HG02588 (cell line): ENCODE results near the gene GNPTG.

Experiments used
- ATAC-seq: cut with Tn5 transposase; IDR thresholded peaks from one replicate; pipeline ENCODE4 v1.9.1; 2021; ENCODE audit warnings: mild to moderate bottlenecking, moderate library complexity; ENCODE audit not compliant: unreplicated experiment

The GNPTG gene

DNA sequence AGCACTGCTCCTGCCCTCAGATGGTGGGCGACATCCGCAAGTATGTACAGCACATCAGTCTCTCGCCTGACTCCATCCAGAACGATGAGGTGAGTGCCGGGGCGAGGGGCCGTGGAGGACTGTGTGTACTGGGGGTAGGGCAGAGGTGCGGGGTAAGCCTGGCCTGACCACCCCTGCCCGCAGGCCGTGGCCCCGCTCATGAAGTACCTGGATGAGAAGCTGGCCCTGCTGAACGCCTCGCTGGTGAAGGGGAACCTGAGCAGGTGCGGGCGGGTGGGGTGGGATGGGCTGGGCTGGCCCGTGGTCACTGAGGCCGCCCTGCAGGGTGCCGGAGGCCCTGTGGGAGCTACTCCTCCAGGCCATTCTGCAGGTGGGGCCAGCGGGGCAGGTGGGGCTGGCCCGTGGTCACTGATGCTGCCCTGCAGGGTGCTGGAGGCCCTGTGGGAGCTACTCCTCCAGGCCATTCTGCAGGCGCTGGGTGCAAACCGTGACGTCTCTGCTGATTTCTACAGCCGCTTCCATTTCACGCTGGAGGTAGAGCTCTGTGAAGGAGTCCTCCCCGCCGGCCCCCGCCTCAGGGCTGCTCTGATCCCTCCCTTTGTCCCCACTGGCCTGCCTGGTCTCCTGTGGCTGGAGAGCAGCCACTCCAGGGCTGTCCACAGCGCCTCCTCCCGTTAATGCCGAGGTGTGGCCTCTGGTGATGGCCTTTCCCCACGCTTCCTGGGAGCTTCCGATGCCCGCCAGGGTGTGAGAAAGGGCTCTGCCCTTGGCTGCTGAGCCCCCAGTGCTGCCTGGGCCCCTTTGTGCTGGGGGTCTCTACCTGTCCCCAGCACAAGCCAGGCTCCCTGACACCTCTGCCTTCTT is 5.1 kb upstream of the GNPTG start:
- ATAC-seq = no peak

DNA sequence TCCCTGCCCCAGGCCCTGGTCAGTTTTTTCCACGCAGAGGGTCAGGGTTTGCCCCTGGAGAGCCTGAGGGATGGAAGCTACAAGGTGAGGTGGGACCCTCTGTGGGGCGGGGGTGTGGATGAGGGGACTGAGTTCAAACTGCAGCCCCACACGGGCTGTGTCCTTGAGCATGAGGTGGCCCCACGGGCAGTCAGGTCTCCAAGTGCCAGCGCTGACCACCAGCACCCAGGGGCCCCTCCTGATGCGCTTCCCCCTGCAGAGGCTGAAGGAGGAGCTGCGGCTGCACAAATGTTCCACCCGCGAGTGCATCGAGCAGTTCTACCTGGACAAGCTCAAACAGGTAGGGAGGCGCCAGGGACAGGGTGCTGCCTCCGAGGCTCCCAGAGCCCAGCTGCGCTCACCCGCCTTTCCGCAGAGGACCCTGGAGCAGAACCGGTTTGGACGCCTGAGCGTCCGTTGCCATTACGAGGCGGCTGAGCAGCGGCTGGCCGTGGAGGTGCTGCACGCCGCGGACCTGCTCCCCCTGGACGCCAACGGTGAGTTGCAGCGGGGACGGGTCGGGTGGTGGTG is 4.4 kb upstream of the GNPTG start:
- no peak for ATAC-seq

DNA sequence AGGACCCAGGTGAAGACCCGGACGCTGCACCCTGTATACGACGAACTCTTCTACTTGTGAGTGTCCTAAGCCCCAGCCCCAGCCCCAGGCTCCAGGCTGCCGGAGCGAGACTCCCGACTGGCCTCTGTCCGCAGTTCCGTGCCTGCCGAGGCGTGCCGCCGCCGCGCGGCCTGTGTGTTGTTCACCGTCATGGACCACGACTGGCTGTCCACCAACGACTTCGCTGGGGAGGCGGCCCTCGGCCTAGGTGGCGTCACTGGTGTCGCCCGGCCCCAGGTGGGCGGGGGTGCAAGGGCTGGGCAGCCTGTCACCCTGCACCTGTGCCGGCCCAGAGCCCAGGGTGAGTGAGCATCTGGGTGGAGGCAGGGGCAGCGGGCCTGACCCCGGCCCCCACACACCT is 3.8 kb upstream of the GNPTG start:
- ATAC-seq = no peak

DNA sequence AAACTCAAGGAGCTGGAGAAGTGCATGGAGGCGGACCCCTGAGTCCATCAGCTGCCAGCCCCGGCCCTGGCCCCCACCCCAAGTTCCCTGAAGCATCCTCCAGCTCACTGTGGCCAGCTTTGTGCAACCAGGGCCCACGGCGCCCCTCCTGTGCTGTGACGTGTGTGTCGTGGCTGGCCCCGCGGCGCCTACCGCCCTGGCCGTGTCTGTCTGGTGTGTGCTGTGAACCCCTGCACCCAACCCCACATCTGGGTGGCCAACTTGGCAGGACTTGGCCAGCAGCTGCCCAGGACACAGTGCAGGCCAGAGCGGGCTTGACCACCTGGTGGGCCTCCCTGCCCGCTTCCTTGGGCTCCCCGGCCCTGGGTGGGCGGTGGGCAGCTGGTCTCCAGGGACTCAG is 3.3 kb upstream of the GNPTG start:
- ATAC-seq = no peak

DNA sequence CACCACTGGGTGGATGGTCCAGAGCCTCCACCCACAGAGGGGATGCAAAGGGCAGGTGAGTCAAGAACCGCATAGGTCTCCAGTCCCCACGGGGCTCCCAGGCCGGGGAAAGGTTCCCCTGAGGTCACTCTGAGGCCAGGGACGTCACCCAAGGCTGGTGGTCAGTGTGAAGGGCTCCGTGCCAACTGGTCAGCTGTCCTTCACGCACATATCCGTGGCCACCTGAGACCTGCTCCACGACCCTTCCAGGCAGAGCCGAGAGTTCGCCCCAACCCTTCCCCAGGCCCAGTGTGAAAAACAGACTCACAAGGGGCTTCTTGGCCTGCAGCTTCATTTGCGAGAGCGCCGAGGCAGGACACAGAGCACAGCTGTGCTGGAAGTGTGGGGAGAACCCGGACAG is 2.8 kb upstream of the GNPTG start:
- no peak for ATAC-seq

DNA sequence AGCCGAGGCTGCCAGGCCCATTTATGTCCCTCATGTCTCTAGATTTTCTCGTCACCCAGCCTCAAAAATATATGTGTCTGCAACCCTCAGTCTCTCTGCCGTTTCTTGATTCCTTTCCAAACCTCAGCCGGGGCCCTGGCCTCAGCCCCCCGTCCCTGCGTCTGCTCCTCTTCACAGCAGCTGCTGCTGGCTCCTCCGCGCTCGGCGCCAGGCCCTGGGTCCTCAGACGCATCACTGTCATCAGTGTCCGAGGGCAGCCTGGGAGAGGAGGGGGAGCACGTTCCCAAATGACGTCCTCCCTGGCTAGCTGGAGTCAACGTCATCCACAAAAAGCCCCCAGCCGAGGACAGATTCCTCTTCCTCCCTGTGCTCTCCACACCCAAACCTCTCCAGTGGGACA is 2.4 kb upstream of the GNPTG start:
- no peak for ATAC-seq

DNA sequence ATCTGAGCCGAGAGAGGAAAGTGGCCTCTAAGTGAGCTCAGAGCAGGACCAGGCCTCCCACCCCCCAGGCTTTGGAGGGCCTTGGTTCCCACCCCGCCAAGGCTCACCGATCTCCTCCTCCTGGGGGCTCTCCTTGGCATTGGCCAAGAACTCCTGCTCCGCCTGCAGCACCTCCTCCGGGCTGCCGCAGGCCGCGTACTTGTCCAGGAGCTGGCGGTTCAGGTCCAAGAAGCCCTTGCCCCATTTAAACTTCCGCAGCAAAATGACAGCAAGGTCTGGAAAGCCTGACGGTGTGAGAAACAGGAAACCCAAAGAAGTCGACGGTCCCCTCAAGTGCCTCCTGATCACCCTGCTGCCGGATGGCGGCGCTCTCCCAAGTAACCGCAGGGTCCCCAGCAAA is 1.8 kb upstream of the GNPTG start:
- no peak for ATAC-seq

DNA sequence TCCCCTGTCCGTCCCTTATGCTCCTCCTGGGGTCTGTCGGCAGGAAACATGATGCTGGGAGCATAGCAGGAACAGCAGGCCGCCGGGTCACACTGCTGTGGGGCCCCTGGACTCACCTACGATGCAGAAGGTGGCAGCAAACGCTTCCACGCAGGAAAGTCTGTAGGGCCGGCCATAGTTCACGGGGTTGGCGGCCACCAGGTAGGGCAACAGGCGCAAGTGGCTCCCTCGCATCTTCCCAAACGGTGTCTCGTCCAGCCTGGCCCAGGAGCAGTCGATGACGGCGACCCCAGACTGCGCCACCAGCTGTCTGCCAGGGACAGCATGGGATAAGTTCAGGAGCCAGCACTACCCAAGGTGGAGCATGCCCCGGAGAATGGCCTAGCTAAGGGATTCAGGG is 1.0 kb upstream of the GNPTG start:
- no peak for ATAC-seq

DNA sequence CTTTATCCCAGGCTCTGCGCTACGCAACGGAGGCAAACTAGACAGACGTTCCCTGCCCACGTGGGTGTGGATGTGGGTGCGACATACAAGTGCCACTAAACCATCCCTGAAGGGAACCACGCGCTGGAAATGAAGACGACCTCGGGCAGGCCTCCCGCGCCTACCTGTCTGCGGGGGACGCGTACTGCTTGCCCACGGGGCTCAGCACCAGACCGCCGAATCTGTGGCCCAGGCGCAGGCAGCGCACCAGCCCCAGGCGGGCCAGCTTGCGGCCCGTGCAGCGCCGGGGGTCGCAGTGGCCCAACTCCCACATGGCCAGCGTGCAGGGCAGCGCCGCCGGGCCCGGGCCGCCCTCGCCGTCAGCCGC is 533 bp upstream of the GNPTG start:
- ATAC-seq = peak; percentile 9

DNA sequence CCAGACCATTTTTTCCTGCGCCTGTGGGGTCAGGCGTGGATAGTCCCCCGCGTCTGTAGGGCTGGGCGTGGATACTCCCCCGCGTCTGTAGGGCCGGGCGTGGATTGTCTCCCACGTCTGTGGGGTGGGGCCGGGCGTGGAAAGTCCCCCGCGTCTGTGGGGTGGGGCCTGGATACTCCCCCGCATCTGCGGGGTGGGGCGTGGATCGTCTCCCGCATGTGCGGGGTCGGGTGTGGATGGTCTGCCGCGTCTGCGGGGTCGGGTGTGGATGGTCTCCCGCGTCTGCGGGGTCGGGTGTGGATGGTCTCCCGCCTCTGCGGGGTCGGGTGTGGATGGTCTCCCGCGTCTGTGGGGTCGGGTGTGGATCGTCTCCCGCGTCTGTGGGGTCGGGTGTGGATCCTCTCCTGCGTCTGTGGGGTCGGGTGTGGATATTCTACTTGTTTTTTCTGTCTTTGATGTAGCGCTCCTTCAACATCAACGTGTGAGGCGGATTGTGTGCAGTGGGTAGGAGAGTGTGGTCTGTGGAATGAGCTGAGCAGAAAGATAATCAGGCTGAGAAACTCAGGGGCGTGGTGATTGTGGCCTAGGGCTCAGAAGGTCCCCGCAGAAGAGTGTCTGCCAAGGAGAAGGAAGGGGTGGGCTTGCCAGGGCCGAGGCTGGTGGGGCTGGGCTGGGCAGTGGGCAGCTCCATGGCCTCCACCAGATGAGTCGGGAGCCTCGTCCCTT is 3.2 kb downstream of the GNPTG start:
- ATAC-seq = no peak

DNA sequence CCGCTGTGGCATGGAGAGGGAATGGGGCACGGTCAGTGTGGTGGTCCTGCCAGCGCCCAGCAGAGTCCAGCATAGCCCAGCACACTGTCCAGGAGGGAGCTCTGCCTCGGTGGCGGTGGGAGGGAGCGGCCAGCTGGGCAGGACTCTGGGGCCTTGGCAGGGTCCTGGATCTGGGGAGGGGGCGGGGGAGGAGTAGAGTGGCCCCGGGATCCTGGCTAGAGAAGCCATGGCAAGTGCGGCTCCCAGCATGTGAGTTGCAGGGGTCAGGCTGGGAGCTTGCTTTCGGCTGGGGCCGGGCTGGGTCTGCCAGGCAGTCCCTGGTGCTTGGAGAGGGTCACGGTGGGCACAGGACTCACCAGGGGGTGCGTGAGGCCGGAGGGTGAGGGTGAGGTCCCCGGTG is 3.9 kb downstream of the GNPTG start:
- ATAC-seq = no peak

DNA sequence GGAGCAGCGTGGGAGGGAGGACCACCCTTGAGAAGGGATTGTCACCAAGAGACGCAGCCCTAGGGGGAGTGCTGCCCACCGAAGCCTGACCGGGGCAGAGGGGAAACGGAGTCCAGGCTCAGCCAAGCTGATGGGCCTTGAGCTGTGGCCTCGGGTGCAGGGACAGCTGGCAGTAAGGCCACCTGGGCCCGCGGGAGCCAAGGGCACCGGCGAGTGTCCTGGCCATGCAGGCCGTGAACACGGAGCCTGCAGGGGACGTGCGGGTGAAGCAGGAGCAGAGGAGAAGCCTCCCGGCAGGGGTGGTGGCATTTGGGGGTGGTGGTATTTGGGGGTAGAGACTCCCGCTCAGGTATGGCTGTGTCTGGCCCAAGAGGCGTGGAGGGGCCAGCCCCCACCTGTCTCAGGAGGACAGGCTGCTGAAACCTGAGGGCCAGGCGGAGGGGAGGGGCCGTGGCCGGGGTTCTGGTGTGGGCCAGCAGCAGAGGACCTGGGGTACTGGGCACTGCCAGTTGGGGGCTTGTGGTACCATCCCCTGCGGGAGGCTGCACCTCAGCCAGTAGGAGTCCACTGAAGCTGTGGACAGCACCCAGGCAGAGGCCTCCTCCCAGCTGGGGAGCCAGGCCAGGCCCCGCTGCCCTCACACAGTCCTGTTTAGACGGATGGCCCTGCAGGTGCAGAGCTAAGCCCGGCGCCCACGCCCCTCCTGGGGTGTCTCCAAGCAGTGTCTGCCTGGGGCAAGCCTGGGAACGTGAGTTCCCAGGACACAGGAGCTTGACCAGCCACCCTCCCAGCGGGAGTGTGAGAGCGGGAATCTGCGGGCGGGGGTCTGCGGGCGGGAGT is 4.5 kb downstream of the GNPTG start:
- no peak for ATAC-seq

DNA sequence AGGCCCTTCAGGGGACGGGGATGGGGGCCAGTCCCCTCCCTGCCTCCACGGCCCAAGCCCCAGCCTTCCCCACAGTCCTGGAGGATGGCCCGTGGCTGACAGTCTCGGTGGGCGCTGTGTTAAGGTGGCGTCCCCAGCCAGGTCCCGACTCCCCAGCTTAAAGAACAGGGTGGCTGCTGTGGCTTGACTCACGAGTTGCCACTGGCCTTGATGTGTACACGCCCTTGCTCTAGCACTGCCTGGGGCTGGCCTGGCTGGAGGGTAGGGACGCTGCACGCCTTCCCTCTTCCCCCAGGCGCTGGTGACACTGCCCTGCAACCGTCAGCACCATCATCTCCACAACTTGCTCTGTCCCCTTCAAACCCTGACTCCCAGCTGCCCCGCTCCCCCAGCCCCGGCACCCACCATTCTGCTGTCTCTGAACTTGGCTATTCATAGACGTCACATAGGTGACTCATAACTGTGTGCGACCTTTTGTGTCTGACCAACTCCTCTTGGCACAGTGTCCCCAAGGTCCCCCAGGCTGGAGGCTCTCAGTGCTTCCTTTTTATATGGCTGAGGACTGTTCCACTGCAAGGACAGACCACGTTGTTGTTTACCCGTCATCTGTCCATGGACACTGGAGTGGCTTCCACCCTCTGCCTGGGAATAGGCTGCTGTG is 6.3 kb downstream of the GNPTG start:
- no peak for ATAC-seq

DNA sequence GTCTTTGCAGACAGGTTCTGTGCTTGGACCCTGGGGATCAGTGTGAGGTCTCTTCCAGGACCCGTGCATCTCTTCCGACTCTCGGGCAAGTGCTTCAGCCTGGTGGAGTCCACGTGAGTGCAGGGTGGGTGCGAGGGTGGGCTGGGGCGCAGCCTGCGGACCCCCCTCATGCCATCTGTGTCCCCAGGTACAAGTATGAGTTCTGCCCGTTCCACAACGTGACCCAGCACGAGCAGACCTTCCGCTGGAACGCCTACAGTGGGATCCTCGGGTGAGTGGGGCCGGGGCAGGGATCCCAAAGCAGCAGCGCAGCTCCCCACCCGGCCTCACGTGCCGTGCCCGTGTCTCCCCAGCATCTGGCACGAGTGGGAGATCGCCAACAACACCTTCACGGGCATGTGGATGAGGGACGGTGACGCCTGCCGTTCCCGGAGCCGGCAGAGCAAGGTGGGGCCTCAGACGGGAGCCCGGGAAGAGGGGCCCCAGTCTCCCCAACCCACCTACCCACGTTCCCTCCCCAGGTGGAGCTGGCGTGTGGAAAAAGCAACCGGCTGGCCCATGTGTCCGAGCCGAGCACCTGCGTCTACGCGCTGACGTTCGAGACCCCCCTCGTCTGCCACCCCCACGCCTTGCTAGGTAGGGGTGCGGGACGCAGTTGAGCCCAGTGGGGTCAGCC is 10.1 kb downstream of the GNPTG start:
- ATAC-seq = no peak

DNA sequence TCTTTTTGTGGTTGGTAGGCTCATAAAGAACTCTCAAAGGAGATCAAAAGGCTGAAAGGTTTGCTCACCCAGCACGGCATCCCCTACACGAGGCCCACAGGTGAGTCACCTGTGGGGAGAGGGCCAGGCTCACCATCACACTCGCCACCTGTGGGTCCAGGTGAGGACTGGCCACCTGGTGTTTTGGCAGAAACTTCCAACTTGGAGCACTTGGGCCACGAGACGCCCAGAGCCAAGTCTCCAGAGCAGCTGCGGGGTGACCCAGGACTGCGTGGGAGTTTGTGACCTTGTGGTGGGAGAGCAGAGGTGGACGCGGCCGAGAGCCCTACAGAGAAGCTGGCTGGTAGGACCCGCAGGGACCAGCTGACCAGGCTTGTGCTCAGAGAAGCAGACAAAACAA is 11.1 kb downstream of the GNPTG start:
- ATAC-seq = no peak

DNA sequence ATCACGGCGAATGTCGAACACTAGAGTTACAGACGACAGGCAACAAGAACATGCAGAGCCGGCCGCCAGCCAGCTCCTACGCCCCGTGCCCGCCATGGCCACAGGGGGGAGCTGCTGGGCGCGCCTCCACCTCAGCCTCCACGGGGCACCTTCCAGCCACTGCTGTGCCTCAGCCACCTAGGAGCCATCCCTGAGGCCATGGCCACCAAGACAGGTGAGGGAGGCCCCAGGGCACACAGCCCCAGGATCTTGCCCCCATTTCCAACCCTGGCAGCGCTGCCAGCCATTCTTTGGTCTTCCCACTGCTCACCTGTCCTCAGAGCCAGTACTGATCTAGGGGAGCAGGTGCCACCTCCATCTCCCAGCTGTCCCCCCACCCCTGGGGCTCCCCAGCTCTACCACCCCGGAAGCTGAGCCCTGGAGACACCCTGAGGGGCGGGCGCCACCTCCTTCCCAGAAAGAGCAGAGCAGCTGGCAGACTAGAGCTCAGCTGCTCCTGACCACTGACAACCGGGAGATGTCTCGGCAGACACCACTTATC is 11.8 kb downstream of the GNPTG start:
- no peak for ATAC-seq

DNA sequence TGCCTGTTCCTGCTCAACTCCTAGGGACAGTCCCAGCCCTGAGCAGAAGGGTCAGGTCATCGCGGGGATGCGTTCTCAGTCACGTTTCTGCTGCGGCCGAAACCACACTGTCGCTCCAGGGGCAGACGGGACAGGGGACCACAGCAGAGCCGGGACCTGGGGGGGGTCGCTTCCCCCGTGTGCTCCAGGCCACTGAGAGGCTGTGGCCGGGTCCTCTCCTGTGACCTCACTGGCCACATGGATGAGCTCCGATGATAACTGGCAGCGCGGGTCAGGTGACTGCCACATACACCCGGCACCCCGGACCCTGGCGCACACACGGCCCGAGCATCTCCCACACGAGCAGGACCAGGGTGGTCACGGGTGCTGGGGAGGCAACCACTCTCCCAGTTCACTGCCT is 12.8 kb downstream of the GNPTG start:
- ATAC-seq = no peak

DNA sequence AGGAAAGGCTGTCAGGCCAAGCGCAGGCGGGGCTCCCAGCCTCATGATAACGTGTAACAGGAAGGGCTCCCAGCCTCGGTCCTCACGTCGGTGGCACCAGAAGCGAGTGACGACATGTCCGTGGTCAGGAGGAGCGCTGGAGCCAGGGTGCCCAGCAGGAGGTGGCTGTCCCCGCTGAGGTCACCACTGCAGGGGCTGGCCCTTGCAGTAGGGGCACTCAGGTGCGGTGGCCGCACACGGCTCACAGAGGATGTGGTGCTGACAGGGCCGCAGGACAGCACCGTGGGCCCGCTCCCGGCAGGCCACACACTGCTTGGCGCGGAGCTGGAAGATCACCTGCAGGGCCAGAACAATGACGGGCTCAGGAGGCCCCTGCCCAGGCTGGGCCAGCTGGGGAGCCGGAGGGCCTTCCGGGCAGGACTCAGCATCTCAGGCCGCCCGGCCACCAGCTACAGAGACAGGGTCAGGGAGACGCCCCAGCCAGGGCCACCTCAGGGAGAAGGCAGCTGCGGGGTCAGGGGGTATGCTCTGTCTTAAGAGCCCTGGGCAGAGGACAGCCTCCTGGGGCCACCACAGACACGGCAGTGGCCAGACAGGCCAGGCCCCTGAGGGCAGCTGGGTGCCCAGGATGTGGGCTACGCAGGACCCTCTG is 14.5 kb downstream of the GNPTG start:
- no peak for ATAC-seq

DNA sequence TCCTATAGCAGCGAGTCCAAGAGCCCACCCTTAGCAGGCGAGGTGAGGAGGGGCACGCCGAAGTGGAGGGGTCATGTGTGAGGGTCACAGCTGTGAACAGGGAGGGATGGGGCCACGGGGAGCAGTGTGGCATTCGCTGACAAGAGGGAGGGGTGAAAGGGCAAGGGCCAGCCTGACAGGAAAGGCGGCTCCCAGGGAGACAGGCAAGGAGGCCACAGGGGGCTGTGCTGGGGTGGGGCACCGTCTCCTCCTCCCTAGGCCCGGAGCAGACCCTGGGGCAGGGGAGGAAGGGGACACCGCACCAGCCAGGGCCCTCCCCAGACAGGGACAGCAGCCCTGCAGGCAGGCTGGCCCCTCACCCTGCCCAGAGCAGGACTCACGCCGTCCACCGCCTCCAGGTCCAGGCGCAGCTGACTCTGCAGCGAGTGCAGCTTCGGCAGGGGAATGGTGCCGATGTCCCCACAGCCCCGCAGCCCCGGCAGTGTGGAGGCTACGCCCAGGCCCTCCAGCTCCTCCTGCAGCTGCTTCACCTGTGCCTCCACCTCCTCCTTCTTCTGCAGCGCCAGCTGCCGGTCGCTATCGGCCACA is 15.1 kb downstream of the GNPTG start:
- ATAC-seq = no peak
